HG03066 (cell line): Measurements from ENCODE around the gene SPOCK2.

Source experiments
- ATAC-seq: cut with Tn5 transposase; IDR thresholded peaks from one replicate; pipeline ENCODE4 v1.9.1; 2021; ENCODE audit warnings: low read depth; ENCODE audit not compliant: unreplicated experiment

SPOCK2 gene

DNA sequence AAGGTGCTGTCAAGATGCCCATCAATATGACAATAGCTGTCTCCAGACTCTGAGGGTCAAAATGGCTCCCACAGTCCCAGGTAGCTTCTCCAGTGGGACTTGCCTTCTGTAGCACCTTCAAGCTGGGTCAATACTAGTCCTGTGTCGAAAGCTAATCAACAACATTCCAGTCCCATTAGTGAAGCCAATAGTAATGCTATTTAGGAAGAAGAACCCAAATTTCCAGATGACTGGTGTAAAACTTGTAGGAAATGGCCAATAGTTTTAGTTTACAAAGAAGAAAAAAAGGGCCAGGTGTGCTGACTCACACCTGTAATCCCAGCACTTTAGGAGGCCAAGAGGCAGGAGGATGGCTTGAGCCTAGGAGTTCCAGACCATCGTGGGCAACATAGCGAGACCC, 2.0 kb upstream of the SPOCK2 start:
- no peak for ATAC-seq

DNA sequence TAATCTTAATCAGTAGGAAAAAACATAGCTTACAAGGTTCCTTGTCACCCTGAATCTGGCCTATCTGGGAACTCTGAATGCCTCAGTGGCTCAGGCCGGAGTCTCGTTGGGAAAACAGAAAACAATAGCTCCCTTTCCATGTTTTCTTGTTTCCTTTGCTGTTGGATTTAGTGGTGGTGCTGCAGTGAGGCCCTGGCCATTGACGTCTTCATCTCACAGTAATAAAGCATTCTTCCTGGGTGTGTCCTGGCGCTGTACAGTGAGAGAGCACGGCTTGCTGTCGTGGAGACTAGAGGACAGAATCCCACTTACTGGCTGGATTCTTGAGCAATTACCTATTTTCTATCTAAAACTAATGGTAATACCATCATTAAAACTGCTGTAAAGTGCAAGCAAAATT, 1.3 kb upstream of the SPOCK2 start:
- no peak for ATAC-seq

- no peak for ATAC-seq
These were observed 681 bp upstream of the SPOCK2 start for GRCh38 chr10:72088889-72089575.

DNA sequence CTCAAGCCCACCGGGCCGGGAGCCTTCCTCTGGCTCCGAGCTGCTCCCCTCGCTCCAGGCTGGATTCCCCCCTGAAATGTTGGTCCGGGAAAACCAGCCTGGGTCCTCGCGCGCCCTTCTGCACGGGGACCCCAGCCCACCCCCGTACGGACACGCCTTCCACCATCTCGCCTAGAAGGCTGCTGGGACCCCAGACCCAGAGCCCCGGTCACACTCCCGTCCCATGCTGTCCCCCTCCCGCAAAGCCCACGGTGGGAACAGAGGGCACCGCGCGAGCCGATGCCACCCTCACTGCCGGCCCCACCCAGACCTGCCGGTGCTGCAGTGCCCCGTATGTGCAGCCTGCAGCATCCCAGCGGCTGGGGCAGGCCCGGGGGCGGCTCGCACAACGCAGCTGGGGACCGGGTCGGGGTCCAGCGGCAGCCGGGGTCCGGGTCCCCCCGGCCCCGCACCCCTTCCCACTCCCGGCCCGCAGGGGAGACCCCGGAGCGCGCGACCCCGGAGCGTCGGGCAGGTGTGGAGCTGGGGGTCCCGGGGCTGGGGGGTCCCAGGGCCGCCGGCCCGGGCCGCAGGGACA, 871 bp downstream of the SPOCK2 start:
- no peak for ATAC-seq

- ATAC-seq: no peak
These were observed 1.6 kb downstream of the SPOCK2 start for GRCh38 chr10:72086466-72087391.

- ATAC-seq: no peak
These were observed 2.4 kb downstream of the SPOCK2 start for GRCh38 chr10:72085864-72086465.

DNA sequence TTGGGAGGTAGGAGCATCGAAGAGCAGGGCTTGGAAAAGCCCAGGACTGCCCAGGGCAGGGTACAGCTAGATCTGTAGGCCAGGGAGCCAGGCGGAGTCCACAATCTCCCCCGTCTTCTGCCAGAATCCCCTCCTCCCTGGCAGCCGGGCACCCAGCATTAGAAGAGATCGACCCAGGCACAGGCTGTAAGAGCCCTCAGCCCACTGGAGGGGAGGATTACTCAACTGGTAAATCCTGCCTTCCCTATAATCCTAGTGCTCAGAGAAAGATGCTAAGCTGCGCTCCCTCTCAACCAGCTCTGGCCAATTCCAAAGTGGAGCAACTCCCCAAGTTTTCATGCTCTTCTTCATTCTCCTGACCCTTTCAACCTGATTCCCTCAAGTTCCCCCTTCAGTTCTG, 3.2 kb downstream of the SPOCK2 start:
- no peak for ATAC-seq

GRCh38 chr10:72083790-72084459, 4.4 kb downstream of the SPOCK2 start:
- no peak for ATAC-seq

DNA sequence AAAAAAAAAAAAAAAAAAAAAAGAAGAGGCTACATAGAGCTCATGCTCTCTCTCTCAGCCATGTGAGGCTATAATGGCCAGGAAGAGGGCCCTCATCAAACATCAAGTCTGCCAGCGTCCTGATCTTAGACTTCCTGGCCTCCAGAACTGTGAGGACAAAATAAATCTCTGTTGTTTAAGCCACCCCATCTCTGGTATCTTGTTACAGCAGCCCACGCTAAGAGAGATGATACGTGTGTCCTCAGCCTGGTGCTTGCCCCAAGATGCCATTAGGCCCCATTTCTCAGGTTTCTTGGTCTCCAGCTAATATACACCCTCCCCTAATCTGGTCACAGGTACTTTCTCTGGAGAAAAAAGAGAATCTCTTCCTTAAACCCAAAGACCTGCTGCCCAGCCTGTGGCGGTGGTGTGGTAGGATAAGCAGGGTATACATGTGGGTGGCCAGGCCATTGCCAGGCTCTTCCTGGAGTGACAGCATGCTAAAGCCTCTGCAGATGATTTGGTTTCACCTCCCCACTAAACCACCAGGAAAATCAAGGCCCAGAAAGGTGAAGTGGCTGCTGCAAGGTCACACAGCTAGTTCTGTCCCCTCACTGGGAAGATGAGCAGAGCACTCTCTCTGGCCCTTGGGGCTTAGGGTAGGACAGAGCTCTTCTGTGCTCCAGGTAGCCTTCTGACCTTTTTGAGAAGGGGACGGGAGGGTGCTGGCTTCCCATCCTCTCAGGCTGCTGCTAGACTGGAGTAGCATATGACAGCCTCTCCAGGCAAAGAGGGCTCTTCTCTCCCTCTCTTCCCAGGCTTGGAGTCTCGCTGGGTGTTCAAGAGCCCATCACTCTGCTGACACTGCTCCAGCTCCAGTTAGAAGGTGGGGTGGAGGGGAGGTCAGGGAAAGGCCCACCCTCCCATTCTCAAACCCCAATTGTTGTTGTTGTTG, 5.2 kb downstream of the SPOCK2 start:
- no peak for ATAC-seq

GRCh38 chr10:72081772-72082590, 6.4 kb downstream of the SPOCK2 start:
- ATAC-seq: no peak

- ATAC-seq: no peak
These were observed 7.1 kb downstream of the SPOCK2 start for GRCh38 chr10:72081210-72081609.

GRCh38 chr10:72080042-72080975, 8.0 kb downstream of the SPOCK2 start:
- ATAC-seq: no peak

- ATAC-seq: no peak
These were observed 9.0 kb downstream of the SPOCK2 start for GRCh38 chr10:72079356-72079755.

DNA sequence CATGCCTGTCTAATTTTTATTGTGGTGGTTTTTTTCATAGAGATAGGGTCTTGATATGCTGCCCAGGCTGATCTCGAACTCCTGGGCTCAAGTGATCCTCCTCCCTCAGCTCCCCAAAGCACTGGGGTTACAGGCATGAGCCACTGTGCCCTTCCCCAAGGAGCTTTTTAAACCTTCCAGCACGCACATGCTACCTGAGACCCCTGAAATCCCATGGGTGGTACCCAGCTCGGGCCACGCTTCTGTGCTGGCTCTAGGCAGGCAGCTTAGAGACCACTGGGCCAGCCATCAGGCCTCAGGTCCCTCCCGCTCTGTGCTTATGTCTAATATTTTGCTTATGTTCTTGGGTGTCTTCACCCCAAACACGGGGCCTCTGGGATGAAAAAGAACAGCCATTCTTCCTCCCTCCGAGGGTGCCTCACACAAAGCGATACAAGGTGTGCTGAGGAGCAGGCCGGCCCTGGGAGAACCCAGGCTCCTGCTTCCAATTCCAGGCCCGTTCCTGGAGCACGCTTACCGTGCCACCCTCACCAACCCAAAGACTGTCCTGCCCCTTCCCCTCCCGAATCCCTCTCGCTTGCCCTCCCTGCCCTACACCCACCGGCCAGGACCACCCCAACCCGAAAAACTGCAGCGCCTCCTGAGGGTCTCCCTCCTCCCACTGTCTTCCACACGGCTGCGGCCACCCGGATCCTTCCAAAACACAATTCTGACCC, 10.9 kb downstream of the SPOCK2 start:
- ATAC-seq: no peak

DNA sequence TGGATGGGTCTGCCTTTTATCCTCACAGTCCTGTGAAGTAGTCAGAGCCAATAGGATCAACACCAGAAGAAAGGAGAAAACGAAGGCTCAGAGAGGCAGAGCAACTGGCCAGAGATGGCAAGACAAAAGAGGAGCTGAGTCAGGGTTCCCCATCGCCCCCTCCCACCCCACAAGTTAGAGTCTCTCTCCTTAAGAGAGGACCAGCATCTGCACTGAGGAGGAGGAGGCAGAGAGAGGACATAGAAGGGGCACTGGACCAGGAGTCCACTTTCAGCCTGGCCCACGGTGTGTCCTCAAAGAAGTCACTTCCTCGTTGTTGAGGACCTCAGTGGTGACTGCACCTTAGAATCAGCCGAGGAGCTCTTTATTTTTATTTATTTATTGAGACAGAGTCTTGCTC, 11.6 kb downstream of the SPOCK2 start:
- no peak for ATAC-seq

DNA sequence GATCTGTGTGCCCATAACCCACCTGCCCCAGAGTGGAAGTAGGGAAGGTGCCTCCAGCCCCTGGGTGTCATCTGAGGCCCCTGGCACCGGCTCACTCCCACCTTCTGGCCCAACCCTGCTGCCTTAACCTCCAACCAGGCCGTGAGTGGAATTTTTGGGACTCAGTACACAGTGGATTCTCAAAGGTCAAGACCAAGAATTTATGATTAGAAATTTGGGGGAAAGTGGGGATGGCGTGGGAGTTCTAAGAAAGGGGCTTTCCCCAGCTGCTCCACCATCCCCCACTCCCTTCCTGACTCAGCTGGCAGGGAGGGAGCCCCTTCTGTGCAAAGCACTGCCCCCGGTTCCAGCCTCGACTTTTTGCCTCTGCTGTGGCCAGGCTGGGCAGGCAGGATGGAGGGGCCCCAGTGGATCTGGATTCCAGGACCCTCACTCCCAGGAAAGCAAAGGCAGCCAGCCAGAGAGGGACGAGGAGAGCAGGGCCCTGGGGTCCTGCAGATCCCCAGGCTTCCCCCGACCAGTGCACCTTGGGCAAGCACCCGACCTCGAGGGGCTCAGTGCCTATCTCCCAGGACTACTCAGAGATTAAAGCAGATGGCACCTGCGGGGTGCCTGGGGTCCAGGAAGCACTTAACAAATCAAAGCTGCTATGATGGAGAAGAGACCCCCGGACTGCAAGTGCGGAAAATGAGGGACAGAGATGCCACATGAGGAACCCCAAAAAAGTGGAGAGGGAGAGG, 12.8 kb downstream of the SPOCK2 start:
- no peak for ATAC-seq
